Lower leg skin (tissue), 3 donors: ENCODE measurements around the gene FCER1G.

Experiments
- CTCF ChIP-seq, 3 donors: fragments of 450-650 bp; IDR thresholded peaks; one replicate each; pipeline ENCODE4 v1.5.1; 2016; ENCODE audit warnings: antibody characterized with exemption in 3 of 3, mild to moderate bottlenecking in 3 of 3, moderate library complexity in 2 of 3
- POLR2A ChIP-seq, 2 donors: fragments of 450-650 bp; IDR thresholded peaks; one replicate each; pipeline ENCODE4 v1.6.1; 2016 to 2017; ENCODE audit warnings: antibody characterized with exemption in 2 of 2, mild to moderate bottlenecking in 1 of 2, moderate library complexity in 1 of 2

GRCh38 chr1:161209790-161210409 is 5.2 kb upstream of the FCER1G start:
- no peak for TF ChIP-seq POLR2A (IDR thresholded peaks at IDR 0.05)
- TF ChIP-seq CTCF (IDR thresholded peaks at IDR 0.05), result no peak
